WTC11 (cell line): ENCODE measurements around the gene LYPD6.

Source experiments
- CBFB ChIP-seq: sonication (generic); formaldehyde crosslinking; IDR thresholded peaks from 2 replicates; pipeline ENCODE4 v1.8.1; 2022; ENCODE audit warnings: mild to moderate bottlenecking, low read depth, missing genetic modification reagents
- CTCF ChIP-seq: fragments of 200-600 bp; IDR thresholded peaks from 2 replicates; pipeline ENCODE4 v1.8.0; 2022; ENCODE audit warnings: antibody characterized with exemption
- ELF4 ChIP-seq: sonication (generic); formaldehyde crosslinking; IDR thresholded peaks from 2 replicates; pipeline ENCODE4 v1.8.1; 2022; ENCODE audit warnings: low read depth, mild to moderate bottlenecking, moderate library complexity, missing genetic modification reagents
- ESRRA ChIP-seq: sonication (generic); formaldehyde crosslinking; IDR thresholded peaks from 2 replicates; pipeline ENCODE4 v1.8.1; 2022; ENCODE audit warnings: mild to moderate bottlenecking, missing genetic modification reagents, borderline replicate concordance
- PRDM15 ChIP-seq: sonication (generic); formaldehyde crosslinking; IDR thresholded peaks from 2 replicates; pipeline ENCODE4 v1.8.0; 2022; ENCODE audit warnings: missing genetic modification reagents
- RORB ChIP-seq: fragments of 250-450 bp; sonication (Bioruptor Pico); IDR thresholded peaks from 2 replicates; pipeline ENCODE4 v1.9.0; 2021; ENCODE audit warnings: mild to moderate bottlenecking
- SMAD3 ChIP-seq: sonication (generic); formaldehyde crosslinking; IDR thresholded peaks from 2 replicates; pipeline ENCODE4 v1.8.0; 2022; ENCODE audit warnings: missing genetic modification reagents, mild to moderate bottlenecking, borderline replicate concordance
- USF2 ChIP-seq: sonication (generic); formaldehyde crosslinking; IDR thresholded peaks from 2 replicates; pipeline ENCODE4 v1.8.1; 2023; ENCODE audit warnings: mild to moderate bottlenecking, missing genetic modification reagents, moderate library complexity
- ZNF423 ChIP-seq: fragments of 250-450 bp; sonication (Bioruptor Pico); IDR thresholded peaks from 2 replicates; pipeline ENCODE4 v2.1.2; 2022; ENCODE audit warnings: mild to moderate bottlenecking, moderate library complexity

- no peak for TF ChIP-seq CBFB (CRISPR knock-in tag)
- TF ChIP-seq CTCF, result no peak
- no peak for TF ChIP-seq ESRRA (CRISPR knock-in tag)
- no peak for TF ChIP-seq ELF4
- TF ChIP-seq RORB, result no peak
- TF ChIP-seq PRDM15 (CRISPR knock-in tag), result no peak
- no peak for TF ChIP-seq USF2
- TF ChIP-seq SMAD3 (CRISPR knock-in tag), result no peak
- TF ChIP-seq ZNF423 (CRISPR knock-in tag), result no peak
Observed at GRCh38 chr2:149430743-149431736, 100.7 kb downstream of the LYPD6 start.
